ENCODE data around the gene FGF9.

GRCh38 chr13:21670006-21670882, 629 bp upstream of the FGF9 start:
- TF ChIP-seq CTCF (conservative IDR thresholded peaks at IDR 0.05 in 1 of 2, IDR thresholded peaks at IDR 0.05 in 1 of 2; ENCODE audit: extremely low read depth in 1 of 2, insufficient read depth in 1 of 2, low read depth in 1 of 2, low read length in 2 of 2), result peak in 1 of 2 donors; percentile 31
- TF ChIP-seq EZH2 (IDR thresholded peaks at IDR 0.05; ENCODE audit: borderline replicate concordance, low read length), result no peak
